ENCODE measurements around the gene CLSTN2. TPM values are rescaled to one million over a fixed set of nuclear protein-coding genes. Genes with fewer than 3 reads are reported as not detected.

The CLSTN2 gene
- total RNA-seq, 1 experiment from 2014 or later: 0.02 TPM

GRCh38 chr3:140472306-140473020 is 537.5 kb downstream of the CLSTN2 start:
- DNase-seq (ENCODE audit: low read depth, low spot score): no peak
- H2AFZ ChIP-seq (ENCODE audit: low read depth, low read length, poor library complexity, severe bottlenecking): no peak overlapping the region
- H3K9me3 ChIP-seq (ENCODE audit: control insufficient read depth in 1 of 2, insufficient read depth in 1 of 2, low read depth in 1 of 2, low read length in 2 of 2): no peaks in the 10 kb centered on the region
- ATAC-seq: no peak
- peaks cover 0 to 2% of the 10 kb centered on the region in 2 experiments; a peak in 1 of 4 replicates for H3K4me1 ChIP-seq (ENCODE audit: control insufficient read depth in 1 of 2, insufficient read depth in 2 of 2, low read length in 2 of 2)
- H3K4me2 ChIP-seq (ENCODE audit: low read length): no peak overlapping the region
- H3K9ac ChIP-seq (ENCODE audit: low read length): no peak overlapping the region
- no TSS peak for BruUV-seq (replicated peaks)
- RAD21 ChIA-PET (ENCODE audit: low non-redundant PET in 1 of 2, low total read pairs in 2 of 2, uncharacterized antibody in 2 of 2, unreplicated experiment in 2 of 2): no interaction called here
- H3K4me3 ChIP-seq (replicated peaks in 1 of 2; ENCODE audit: low read depth in 1 of 2, low read length in 2 of 2): no peak overlapping the region
- no peaks in the 10 kb centered on the region for H3K79me2 ChIP-seq (ENCODE audit: insufficient read depth, low read length)
- CTCF ChIA-PET: no interaction called here
- POLR2A ChIA-PET: no interaction called here
- H3K27ac ChIP-seq (ENCODE audit: low read depth, low read length): no peak overlapping the region
- no peaks in the 10 kb centered on the region for H3K9me2 ChIP-seq (ENCODE audit: insufficient read depth)
- intact Hi-C loops (cut with micrococcal nuclease): no loop called here
- H4K20me1 ChIP-seq (ENCODE audit: insufficient read depth): no peaks in the 10 kb centered on the region
- H3K27me3 ChIP-seq (ENCODE audit: insufficient read depth, low read length): peaks cover 44% of the 10 kb centered on the region
- no peaks in the 10 kb centered on the region for H3K36me3 ChIP-seq (ENCODE audit: control insufficient read depth in 1 of 2, insufficient read depth in 2 of 2, low read length in 2 of 2)
- TF ChIP-seq EGR1 (IDR thresholded peaks at IDR 0.05; ENCODE audit: low read depth) (no peak), SIN3A (IDR thresholded peaks at IDR 0.05; ENCODE audit: low read depth) (no peak), SRF (IDR thresholded peaks at IDR 0.05; ENCODE audit: low read depth) (no peak), ELF1 (IDR thresholded peaks at IDR 0.05; ENCODE audit: borderline replicate concordance, low read depth) (no peak), FOSL1 (IDR thresholded peaks at IDR 0.05; ENCODE audit: low read depth) (no peak)

DNA sequence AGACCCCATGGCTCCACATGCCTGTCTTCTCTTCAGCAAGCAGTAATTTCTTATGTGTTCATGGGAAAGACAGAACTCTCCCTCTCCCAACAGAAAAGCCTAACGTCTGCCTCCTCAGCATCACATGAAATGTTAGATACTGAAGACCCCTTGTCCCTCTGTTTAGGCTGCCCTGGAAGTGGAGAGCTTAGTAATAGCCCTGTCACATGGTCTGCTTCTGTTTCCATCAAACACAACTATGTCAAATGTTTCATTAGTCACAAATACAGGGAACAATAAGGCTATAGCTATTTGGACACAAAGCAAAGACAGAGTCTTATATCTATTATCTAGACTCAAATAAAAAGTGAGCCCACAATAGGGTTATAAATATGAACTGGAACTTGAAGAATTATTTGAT is 552.6 kb downstream of the CLSTN2 start:
- H3K27ac ChIP-seq (ENCODE audit: low read depth, low read length): no peak overlapping the region
- H3K9ac ChIP-seq (ENCODE audit: low read length): no peak overlapping the region
- H3K4me3 ChIP-seq (replicated peaks in 1 of 2; ENCODE audit: low read depth in 1 of 2, low read length in 2 of 2): no peak overlapping the region
- H3K9me2 ChIP-seq (ENCODE audit: insufficient read depth): no peaks in the 10 kb centered on the region
- H3K27me3 ChIP-seq (ENCODE audit: insufficient read depth, low read length): peaks cover 32% of the 10 kb centered on the region
- no peaks in the 10 kb centered on the region for H3K36me3 ChIP-seq (ENCODE audit: control insufficient read depth in 1 of 2, insufficient read depth in 2 of 2, low read length in 2 of 2)
- no TSS peak for BruUV-seq (replicated peaks)
- DNase-seq (ENCODE audit: low read depth, low spot score) (no peak), ATAC-seq (no peak)
- H4K20me1 ChIP-seq (ENCODE audit: insufficient read depth): no peaks in the 10 kb centered on the region
- no peak overlapping the region for H3K4me2 ChIP-seq (ENCODE audit: low read length)
- ChIA-PET CTCF (no interaction called here), POLR2A (no interaction called here), RAD21 (ENCODE audit: low non-redundant PET in 1 of 2, low total read pairs in 2 of 2, uncharacterized antibody in 2 of 2, unreplicated experiment in 2 of 2) (no interaction called here)
- H3K79me2 ChIP-seq (ENCODE audit: insufficient read depth, low read length): no peaks in the 10 kb centered on the region
- H3K4me1 ChIP-seq (ENCODE audit: control insufficient read depth in 1 of 2, insufficient read depth in 2 of 2, low read length in 2 of 2): no peaks in the 10 kb centered on the region
- intact Hi-C loops (cut with micrococcal nuclease): no loop called here
- H2AFZ ChIP-seq (ENCODE audit: low read depth, low read length, poor library complexity, severe bottlenecking): no peak overlapping the region
- H3K9me3 ChIP-seq (ENCODE audit: control insufficient read depth in 1 of 2, insufficient read depth in 1 of 2, low read depth in 1 of 2, low read length in 2 of 2): no peaks in the 10 kb centered on the region
- no peak for TF ChIP-seq MAX (IDR thresholded peaks at IDR 0.05)
- TF ChIP-seq CEBPB (IDR thresholded peaks at IDR 0.05; ENCODE audit: low read depth): no peak
- no peak for TF ChIP-seq SP1 (IDR thresholded peaks at IDR 0.05; ENCODE audit: low read depth)
- TF ChIP-seq FOSL1 (IDR thresholded peaks at IDR 0.05; ENCODE audit: low read depth): no peak
- no peak for TF ChIP-seq JUND (IDR thresholded peaks at IDR 0.05)
- TF ChIP-seq, protein P1, sequence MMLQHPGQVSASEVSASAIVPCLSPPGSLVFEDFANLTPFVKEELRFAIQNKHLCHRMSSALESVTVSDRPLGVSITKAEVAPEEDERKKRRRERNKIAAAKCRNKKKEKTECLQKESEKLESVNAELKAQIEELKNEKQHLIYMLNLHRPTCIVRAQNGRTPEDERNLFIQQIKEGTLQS (IDR thresholded peaks at IDR 0.05): no peak
- TF ChIP-seq EZH2phosphoT487 (IDR thresholded peaks at IDR 0.05; ENCODE audit: borderline replicate concordance): no peak
- TF ChIP-seq EZH2 (IDR thresholded peaks at IDR 0.05): no peak
- TF ChIP-seq ZNF274 (IDR thresholded peaks at IDR 0.05; ENCODE audit: low read depth, low read length): no peak
- TF ChIP-seq POLR2A (IDR thresholded peaks at IDR 0.05; ENCODE audit: borderline replicate concordance, extremely low read depth, insufficient read depth, insufficient read length): no peak
- TF ChIP-seq CBX3 (IDR thresholded peaks at IDR 0.05; ENCODE audit: low read depth): no peak
- TF ChIP-seq, protein P2, sequence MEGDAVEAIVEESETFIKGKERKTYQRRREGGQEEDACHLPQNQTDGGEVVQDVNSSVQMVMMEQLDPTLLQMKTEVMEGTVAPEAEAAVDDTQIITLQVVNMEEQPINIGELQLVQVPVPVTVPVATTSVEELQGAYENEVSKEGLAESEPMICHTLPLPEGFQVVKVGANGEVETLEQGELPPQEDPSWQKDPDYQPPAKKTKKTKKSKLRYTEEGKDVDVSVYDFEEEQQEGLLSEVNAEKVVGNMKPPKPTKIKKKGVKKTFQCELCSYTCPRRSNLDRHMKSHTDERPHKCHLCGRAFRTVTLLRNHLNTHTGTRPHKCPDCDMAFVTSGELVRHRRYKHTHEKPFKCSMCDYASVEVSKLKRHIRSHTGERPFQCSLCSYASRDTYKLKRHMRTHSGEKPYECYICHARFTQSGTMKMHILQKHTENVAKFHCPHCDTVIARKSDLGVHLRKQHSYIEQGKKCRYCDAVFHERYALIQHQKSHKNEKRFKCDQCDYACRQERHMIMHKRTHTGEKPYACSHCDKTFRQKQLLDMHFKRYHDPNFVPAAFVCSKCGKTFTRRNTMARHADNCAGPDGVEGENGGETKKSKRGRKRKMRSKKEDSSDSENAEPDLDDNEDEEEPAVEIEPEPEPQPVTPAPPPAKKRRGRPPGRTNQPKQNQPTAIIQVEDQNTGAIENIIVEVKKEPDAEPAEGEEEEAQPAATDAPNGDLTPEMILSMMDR (IDR thresholded peaks at IDR 0.05 in 2 of 3, conservative IDR thresholded peaks at IDR 0.05 in 1 of 3; ENCODE audit: borderline replicate concordance in 1 of 3, insufficient read depth in 1 of 3, low read depth in 2 of 3, low read length in 2 of 3): no peak
- no peak for TF ChIP-seq REST (IDR thresholded peaks at IDR 0.05; ENCODE audit: low read depth)
- TF ChIP-seq SRF (IDR thresholded peaks at IDR 0.05; ENCODE audit: low read depth): no peak

Measured in HCT116 (cell line).